Small intestine (tissue), 7 donors: ENCODE results near the gene EIF3B. TPM values are rescaled to one million over a fixed set of nuclear protein-coding genes. Genes with fewer than 3 reads are reported as not detected.

Source experiments
- DNase-seq, 2 donors: peaks; one replicate each; pipeline versions ENCODE4 v3.0.0 to v3.0.0-alpha.2; 2013
- FAIRE-seq: peaks from 2 replicates; lab custom pipeline; 2012; peaks lifted over from hg19 to GRCh38; lab: Jason Lieb, UNC
- H3K27ac ChIP-seq, 3 donors: one replicate each; pipeline ENCODE4 v1.5.1; 2013; ENCODE audit warnings: low read length in 2 of 3, mild to moderate bottlenecking in 2 of 3, control low read depth in 1 of 3, inconsistent platforms in 1 of 3, low read depth in 1 of 3, moderate library complexity in 1 of 3
- H3K27me3 ChIP-seq, 3 donors: one replicate each; pipeline ENCODE4 v1.6.1; 2013; ENCODE audit warnings: low read length in 3 of 3, inconsistent platforms in 1 of 3; ENCODE audit not compliant: control insufficient read depth in 3 of 3, insufficient read depth in 3 of 3
- H3K36me3 ChIP-seq, 3 donors: one replicate each; pipeline ENCODE4 v1.6.1; 2013; ENCODE audit warnings: low read length in 3 of 3, inconsistent platforms in 1 of 3, low read depth in 1 of 3, mild to moderate bottlenecking in 1 of 3, moderate library complexity in 1 of 3; ENCODE audit not compliant: control insufficient read depth in 3 of 3, insufficient read depth in 2 of 3
- H3K4me1 ChIP-seq, 3 donors: one replicate each; pipeline ENCODE4 v1.6.1; 2013; ENCODE audit warnings: low read length in 2 of 3, inconsistent platforms in 1 of 3, low read depth in 1 of 3, mild to moderate bottlenecking in 1 of 3, moderate library complexity in 1 of 3; ENCODE audit not compliant: control insufficient read depth in 3 of 3, insufficient read depth in 2 of 3
- H3K4me3 ChIP-seq, 3 donors: one replicate each; pipeline ENCODE4 v1.5.1; 2013; ENCODE audit warnings: low read length in 3 of 3, control low read depth in 1 of 3, inconsistent platforms in 1 of 3, low read depth in 1 of 3, mild to moderate bottlenecking in 1 of 3, moderate library complexity in 1 of 3
- H3K9me3 ChIP-seq, 2 donors: one replicate each; pipeline ENCODE4 v1.6.1; 2013; ENCODE audit warnings: low read depth in 1 of 2, low read length in 1 of 2; ENCODE audit not compliant: control insufficient read depth in 2 of 2, insufficient read depth in 1 of 2
- WGBS, 3 donors: extraction: QIAGEN DNeasy Blood & Tissue Kit; methylation state at CpG; one replicate each; pipeline ENCODE4 v1.1.7; 2013; 5-methylcytosine and 5-hydroxymethylcytosine counted together
- polyA plus RNA-seq, 4 donors: library from polyadenylated mRNA; stranded (reverse) in 3 of 4; unstranded in 1 of 4; fragments of 200-250 nt in 3 of 4; fragments of 120-200 nt in 1 of 4; gene quantifications; one replicate each; pipeline versions ENCODE4 v1.2.1 to v1.2.3, GENCODE V29; 2013
- donor health status: healthy with polysubstance abuse.
- donor health status: control.
- donor health status: control.
- donor health status: Bipolar disorder and iron deficiency.
- donor health status: healthy.

The EIF3B gene
- polyA plus RNA-seq, 4 donors, result 53.9 to 114 (median 80.7) TPM

DNA sequence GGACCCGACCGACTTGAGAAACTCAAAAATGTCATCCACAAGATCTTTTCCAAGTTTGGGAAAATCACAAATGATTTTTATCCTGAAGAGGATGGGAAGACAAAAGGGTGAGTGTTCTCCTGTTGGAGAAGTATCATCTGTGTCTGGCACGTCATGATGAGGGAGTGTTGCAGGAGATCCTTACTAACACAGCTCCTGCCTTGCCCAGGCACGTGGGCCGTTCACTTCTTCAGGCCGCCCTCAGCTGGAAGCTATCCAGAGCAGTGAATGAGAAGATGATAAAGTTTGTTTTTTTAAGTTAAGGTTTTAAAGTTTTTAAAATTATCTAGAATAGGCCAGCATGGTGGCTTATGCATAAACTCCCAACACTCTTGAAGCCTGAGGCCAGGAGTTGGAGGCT is 6.2 kb downstream of the EIF3B start:
- no peak overlapping the region for H3K27ac ChIP-seq
- peaks cover 16 to 80% (median 20%) of the 10 kb centered on the region in 3 donors for H3K36me3 ChIP-seq
- H3K27me3 ChIP-seq, result no peaks in the 10 kb centered on the region
- 82 to 88% (median 83%) methylated on average over 6 of the region's 6 CpGs for WGBS, 3 donors
- no peak overlapping the region for H3K4me3 ChIP-seq
- no peak for DNase-seq
- FAIRE-seq, result no peak
- no peaks in the 10 kb centered on the region for H3K9me3 ChIP-seq
- H3K4me1 ChIP-seq, result peaks cover 0 to 8% (median 5%) of the 10 kb centered on the region in 3 donors

DNA sequence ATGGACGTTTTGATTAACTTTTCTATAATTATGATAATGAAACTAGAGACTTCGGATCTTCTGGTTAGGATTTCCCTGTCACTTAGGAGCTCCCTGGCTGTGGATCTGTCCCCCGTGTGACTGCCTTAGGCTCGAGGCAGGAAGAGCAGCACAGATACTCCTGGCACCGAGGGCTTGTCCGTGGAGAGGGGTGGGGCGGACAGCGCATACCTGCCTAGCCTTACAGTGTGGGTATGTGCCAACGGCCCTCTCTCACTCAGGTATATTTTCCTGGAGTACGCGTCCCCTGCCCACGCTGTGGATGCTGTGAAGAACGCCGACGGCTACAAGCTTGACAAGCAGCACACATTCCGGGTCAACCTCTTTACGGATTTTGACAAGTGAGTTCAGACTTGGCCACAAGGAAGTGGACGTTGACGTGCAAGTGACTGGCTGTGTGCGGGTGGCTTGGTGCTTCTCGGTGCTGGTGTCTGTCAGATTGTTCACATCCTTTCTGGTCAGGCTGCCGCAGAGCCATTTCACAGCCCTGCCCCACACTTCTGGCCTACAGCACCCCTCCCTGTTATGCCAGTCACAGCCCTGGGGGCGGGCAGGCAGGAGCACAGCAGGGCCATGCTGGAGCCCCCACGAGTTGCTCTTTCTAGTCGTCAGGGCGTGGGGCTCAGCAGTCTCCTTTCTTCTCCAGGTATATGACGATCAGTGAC is 7.9 kb downstream of the EIF3B start:
- peaks cover 22 to 83% (median 35%) of the 10 kb centered on the region in 3 donors for H3K36me3 ChIP-seq
- DNase-seq (no peak), FAIRE-seq (no peak)
- H3K27me3 ChIP-seq, result no peaks in the 10 kb centered on the region
- H3K27ac ChIP-seq, result no peak overlapping the region
- 92% methylated on average over 27 of the region's 27 CpGs for WGBS, 3 donors
- no peak overlapping the region for H3K4me3 ChIP-seq
- H3K9me3 ChIP-seq, result no peaks in the 10 kb centered on the region
- H3K4me1 ChIP-seq, result peaks cover 0 to under 1% (median 0%) of the 10 kb centered on the region in 3 donors

DNA sequence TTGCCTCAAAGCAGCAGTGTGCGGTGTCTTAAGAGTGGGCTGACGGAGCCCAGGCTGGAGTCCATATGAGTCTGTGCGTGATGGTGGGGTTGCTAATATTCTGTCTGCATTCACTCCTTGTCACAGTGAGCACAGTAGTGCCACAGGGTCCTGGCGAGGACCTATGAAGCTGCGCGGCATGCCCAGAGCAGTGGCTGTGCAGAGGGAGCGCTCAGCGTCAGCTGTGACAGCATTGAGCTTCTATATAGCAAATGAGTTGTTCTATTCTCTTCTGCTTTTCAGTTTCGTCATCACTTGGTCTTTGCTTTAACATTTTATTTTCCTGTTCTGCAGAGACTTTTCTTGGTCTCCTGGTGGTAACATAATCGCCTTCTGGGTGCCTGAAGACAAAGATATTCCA is 14.5 kb downstream of the EIF3B start:
- FAIRE-seq (no peak), DNase-seq (no peak)
- no peaks in the 10 kb centered on the region for H3K4me1 ChIP-seq
- H3K9me3 ChIP-seq, result no peaks in the 10 kb centered on the region
- H3K4me3 ChIP-seq, result no peak overlapping the region
- 96 to 98% (median 98%) methylated on average over 10 of the region's 10 CpGs for WGBS, 3 donors
- H3K27me3 ChIP-seq, result no peaks in the 10 kb centered on the region
- no peak overlapping the region for H3K27ac ChIP-seq
- H3K36me3 ChIP-seq, result peaks cover 40 to 89% (median 59%) of the 10 kb centered on the region in 3 donors

DNA sequence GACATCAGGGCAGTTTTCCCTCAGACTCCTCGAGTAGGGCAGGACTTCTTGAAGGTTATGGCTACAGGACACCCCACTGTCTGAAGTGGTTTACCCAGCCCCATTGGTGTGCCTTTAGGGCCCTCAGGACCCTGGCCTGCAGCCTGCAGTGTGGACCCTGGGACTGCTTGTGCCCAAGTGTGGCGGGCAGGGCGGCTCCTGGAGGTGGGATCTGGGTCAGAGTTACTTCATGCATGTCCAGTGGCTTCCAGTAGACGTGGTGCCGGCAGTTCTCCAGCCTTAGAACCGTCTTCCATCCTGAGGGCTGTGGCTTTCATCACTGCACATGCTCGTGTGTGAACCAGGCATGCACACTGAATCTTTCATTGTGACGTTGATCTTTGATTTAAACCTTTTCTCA is 16.7 kb downstream of the EIF3B start:
- Histone ChIP-seq H3K36me3 (peaks cover 39 to 93% (median 70%) of the 10 kb centered on the region in 3 donors), H3K27me3 (no peaks in the 10 kb centered on the region), H3K4me1 (no peaks in the 10 kb centered on the region), H3K9me3 (no peaks in the 10 kb centered on the region), H3K27ac (no peak overlapping the region), H3K4me3 (no peak overlapping the region)
- DNase-seq (no peak), FAIRE-seq (no peak)
- WGBS, 3 donors, result 93 to 95% (median 93%) methylated on average over 8 of the region's 8 CpGs

DNA sequence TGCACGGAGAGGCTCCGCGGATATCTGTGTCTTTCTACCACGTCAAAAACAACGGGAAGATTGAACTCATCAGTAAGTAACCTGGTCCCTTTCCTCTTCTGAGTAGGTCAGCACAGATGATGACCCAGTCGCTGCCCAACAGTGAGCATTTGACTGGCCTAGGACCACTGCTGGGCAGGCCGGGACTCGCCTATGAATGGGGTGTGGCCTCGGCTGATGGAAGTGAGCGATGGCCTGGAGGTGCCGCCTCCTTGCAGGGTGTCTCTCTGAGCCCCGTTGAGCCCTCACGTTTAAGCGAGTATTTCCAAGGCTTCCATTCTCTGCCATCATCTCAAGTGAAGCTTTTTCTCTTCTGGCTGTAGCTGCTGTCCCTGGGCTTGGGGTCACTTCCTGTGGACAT is 18.1 kb downstream of the EIF3B start:
- 91 to 94% (median 93%) methylated on average over 14 of the region's 14 CpGs for WGBS, 3 donors
- no peak overlapping the region for H3K27ac ChIP-seq
- no peaks in the 10 kb centered on the region for H3K4me1 ChIP-seq
- no peaks in the 10 kb centered on the region for H3K27me3 ChIP-seq
- DNase-seq, result no peak
- no peak overlapping the region for H3K4me3 ChIP-seq
- FAIRE-seq, result no peak
- peaks cover 35 to 93% (median 72%) of the 10 kb centered on the region in 3 donors for H3K36me3 ChIP-seq
- no peaks in the 10 kb centered on the region for H3K9me3 ChIP-seq

DNA sequence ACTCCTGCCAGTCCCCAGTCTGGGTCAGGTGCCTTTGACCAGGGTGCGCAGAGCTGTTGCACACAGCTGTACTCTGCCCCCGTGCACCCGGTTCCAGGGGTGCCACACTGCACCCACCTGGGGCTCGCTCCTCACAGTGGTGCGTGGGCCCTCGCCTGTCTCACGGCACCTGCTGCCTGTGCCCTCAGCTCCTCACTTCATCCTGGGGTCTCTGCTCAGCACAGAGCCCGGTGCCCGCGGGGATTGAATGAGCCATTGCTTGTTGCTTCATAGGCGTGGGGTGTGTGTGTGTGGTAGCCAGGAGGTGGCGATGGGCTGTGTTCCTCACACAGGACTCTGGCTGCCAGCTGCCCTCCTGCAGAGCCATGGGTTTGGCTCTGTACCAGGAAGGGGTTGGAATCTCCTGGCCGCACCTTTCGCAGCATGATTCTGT is 18.5 kb downstream of the EIF3B start:
- Histone ChIP-seq H3K36me3 (peaks cover 34 to 90% (median 72%) of the 10 kb centered on the region in 3 donors), H3K4me3 (no peak overlapping the region), H3K27ac (no peak overlapping the region), H3K9me3 (no peaks in the 10 kb centered on the region), H3K4me1 (no peaks in the 10 kb centered on the region), H3K27me3 (no peaks in the 10 kb centered on the region)
- no peak for FAIRE-seq
- 89 to 93% (median 89%) methylated on average over 14 of the region's 14 CpGs for WGBS, 3 donors
- DNase-seq, result no peak

DNA sequence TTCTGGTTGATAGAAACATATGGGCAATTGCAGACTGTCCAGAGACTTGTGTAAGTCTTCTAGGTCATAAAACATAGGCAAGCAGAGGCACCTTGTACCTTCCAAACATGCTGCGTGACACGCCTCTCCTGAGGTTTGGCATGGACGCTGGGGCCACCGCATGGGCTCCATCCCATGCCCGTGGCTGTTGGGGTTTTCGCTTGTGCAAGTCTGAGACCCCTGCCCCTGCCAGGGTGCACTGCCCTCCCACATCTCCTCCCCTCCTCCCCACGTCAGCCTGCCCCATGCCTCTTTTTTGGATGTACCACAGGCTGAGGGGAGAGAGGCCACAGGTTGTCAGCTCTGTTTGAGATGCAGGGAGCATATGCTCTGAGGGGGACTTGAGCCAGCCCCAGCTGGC is 19.0 kb downstream of the EIF3B start:
- Histone ChIP-seq H3K4me3 (no peak overlapping the region), H3K4me1 (no peaks in the 10 kb centered on the region), H3K27me3 (no peaks in the 10 kb centered on the region), H3K9me3 (no peaks in the 10 kb centered on the region), H3K36me3 (peaks cover 29 to 90% (median 68%) of the 10 kb centered on the region in 3 donors), H3K27ac (no peak overlapping the region)
- 86 to 90% (median 89%) methylated on average over 7 of the region's 7 CpGs for WGBS, 3 donors
- no peak for DNase-seq
- no peak for FAIRE-seq

DNA sequence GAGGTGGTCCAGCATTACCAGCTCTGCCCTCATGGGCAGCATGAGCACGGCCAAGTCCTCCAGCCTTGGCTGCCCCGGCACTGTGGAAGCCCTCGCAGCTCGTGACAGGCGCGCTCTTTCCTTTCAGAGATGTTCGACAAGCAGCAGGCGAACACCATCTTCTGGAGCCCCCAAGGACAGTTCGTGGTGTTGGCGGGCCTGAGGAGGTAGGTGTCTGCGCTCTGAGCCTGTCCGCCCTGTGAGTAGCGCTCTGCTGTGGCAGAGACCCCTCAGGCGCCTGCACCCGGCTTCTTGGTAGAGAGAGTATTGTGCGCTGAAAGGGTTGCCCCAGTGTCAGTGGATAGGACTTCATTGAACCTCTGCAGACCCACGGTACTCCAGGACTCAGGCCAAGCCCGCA is 19.8 kb downstream of the EIF3B start:
- no peak overlapping the region for H3K27ac ChIP-seq
- DNase-seq (no peak), FAIRE-seq (no peak)
- H3K9me3 ChIP-seq, result no peaks in the 10 kb centered on the region
- no peak overlapping the region for H3K4me3 ChIP-seq
- H3K4me1 ChIP-seq, result no peaks in the 10 kb centered on the region
- peaks cover 30 to 92% (median 60%) of the 10 kb centered on the region in 3 donors for H3K36me3 ChIP-seq
- no peaks in the 10 kb centered on the region for H3K27me3 ChIP-seq
- WGBS, 3 donors, result 94 to 97% (median 95%) methylated on average over 18 of the region's 18 CpGs
